ENCODE results near the gene MAP7. TPM values are rescaled to one million over a fixed set of nuclear protein-coding genes. Genes with fewer than 3 reads are reported as not detected.

MAP7 gene
- total and polyA plus RNA-seq, 8 donors, result 15.7 to 22.0 (median 17.3) TPM

DNA sequence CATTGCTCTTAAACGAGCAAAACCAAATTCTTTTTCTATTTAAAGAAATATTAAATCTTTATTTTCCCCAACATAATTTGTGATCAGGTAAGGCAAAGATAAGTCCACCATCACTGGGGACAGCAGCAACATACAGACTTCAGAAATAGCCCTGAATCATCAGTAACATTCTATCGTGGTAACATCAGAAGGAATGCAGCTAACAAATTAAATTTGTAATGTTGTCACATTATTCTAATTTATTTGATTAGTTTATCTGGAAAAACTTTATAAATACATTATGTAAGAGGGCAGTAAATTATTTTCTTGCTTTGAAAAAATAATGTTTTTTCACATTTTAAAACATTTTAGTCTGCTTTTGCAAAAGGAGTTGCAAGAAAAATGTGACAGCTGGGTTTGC lies 206.9 kb downstream of the MAP7 start:
- TF ChIP-seq, protein P1, sequence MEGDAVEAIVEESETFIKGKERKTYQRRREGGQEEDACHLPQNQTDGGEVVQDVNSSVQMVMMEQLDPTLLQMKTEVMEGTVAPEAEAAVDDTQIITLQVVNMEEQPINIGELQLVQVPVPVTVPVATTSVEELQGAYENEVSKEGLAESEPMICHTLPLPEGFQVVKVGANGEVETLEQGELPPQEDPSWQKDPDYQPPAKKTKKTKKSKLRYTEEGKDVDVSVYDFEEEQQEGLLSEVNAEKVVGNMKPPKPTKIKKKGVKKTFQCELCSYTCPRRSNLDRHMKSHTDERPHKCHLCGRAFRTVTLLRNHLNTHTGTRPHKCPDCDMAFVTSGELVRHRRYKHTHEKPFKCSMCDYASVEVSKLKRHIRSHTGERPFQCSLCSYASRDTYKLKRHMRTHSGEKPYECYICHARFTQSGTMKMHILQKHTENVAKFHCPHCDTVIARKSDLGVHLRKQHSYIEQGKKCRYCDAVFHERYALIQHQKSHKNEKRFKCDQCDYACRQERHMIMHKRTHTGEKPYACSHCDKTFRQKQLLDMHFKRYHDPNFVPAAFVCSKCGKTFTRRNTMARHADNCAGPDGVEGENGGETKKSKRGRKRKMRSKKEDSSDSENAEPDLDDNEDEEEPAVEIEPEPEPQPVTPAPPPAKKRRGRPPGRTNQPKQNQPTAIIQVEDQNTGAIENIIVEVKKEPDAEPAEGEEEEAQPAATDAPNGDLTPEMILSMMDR (IDR thresholded peaks at IDR 0.05), result no peak
- no peak for DNase-seq
- ATAC-seq, result no peak

DNA sequence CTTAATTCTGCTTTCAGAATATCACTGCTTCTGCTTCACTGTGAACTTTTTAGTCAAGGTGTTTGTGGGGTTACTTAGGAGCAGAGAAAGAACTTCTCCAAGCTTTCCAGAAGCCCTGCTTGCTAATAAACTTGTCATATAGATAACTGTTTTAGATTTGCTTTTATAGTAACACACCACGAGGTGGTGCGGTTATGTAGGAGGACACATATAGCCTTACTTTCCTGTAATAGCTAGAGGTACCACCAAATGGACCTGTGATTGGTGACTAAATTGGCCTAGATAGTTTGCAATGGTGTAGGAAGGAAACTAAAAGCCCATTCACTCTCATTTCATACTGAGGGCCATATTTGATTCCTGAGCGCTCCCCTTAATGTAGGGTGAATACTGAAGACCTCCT lies 208.3 kb downstream of the MAP7 start:
- ATAC-seq, result no peak
- TF ChIP-seq, protein P1 (IDR thresholded peaks at IDR 0.05), result no peak
- no peaks in the 10 kb centered on the region for H3K9me3 ChIP-seq

More for the DNA sequence above, 206.9 kb downstream of the MAP7 start:
- Histone ChIP-seq H3K27me3 (no peaks in the 10 kb centered on the region), H3K9me3 (no peaks in the 10 kb centered on the region), H3K4me3 (no peak overlapping the region), H3K27ac (no peak overlapping the region), H3K4me1 (peaks cover 0 to 7% of the 10 kb centered on the region in 2 donors), H3K36me3 (peaks cover 0 to 7% of the 10 kb centered on the region in 2 donors)
- intact Hi-C loops (cut with DNase I), result no loop called here

DNA sequence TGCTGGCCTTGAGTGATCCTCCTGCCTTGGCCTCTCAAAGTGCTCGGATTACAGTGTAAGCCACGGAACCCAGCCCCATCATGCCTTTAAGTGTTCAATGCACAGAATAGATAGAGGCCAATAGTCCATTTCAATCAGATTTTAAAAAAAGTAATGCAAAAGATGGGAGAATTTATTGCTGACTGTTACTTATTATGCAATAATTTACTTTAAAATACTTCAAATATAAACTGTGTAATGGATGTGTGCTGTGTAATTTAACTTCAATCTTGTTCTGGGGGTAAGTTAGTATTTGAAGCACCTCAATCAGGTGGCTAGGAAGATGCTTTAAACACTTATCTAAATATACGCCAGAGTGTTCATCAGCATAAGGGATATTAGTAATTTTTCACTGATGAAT lies 208.9 kb downstream of the MAP7 start:
- no peak for DNase-seq
- no peak for ATAC-seq
- TF ChIP-seq, protein P1 (IDR thresholded peaks at IDR 0.05), result no peak
- H3K4me1 ChIP-seq, result no peaks in the 10 kb centered on the region
- H3K27me3 ChIP-seq, result no peaks in the 10 kb centered on the region
- intact Hi-C loops (cut with DNase I), result no loop called here
- no peaks in the 10 kb centered on the region for H3K9me3 ChIP-seq
- H3K27ac ChIP-seq, result no peak overlapping the region
- H3K36me3 ChIP-seq, result peaks cover 0 to 7% of the 10 kb centered on the region in 2 donors
- no peak overlapping the region for H3K4me3 ChIP-seq

More for the DNA sequence above, 208.3 kb downstream of the MAP7 start:
- Histone ChIP-seq H3K4me1 (no peaks in the 10 kb centered on the region), H3K4me3 (no peak overlapping the region), H3K27me3 (no peaks in the 10 kb centered on the region), H3K36me3 (peaks cover 0 to 7% of the 10 kb centered on the region in 2 donors), H3K27ac (no peak overlapping the region)
- intact Hi-C loops (cut with DNase I), result no loop called here
- no peak for DNase-seq

DNA sequence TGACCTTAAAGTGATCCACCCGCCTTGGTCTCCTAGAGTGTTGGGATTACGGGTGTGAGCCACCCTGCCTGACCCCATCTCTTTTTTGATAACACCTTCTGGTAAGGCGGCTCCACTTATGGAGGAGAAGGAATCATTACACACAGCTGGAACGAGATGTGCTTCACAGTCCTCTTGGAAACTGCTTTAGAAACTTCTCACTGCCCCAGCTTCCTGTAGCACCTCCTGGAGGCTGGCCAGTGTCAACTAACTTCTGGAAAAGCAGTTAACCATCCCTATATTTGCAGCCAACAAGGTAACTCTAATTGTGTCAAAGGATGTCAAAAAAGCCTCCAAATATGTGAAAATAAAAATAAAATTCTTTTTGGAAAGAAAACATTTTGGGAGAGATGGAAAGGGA lies 211.7 kb downstream of the MAP7 start:
- DNase-seq (no peak), ATAC-seq (peak; percentile 50)
- no peaks in the 10 kb centered on the region for H3K27me3 ChIP-seq
- no peak overlapping the region for H3K4me3 ChIP-seq
- H3K4me1 ChIP-seq, result no peaks in the 10 kb centered on the region
- TF ChIP-seq, protein P1 (IDR thresholded peaks at IDR 0.05), result no peak
- no peaks in the 10 kb centered on the region for H3K9me3 ChIP-seq
- intact Hi-C loops (cut with DNase I), result no loop called here
- H3K27ac ChIP-seq, result no peak overlapping the region
- no peaks in the 10 kb centered on the region for H3K36me3 ChIP-seq

DNA sequence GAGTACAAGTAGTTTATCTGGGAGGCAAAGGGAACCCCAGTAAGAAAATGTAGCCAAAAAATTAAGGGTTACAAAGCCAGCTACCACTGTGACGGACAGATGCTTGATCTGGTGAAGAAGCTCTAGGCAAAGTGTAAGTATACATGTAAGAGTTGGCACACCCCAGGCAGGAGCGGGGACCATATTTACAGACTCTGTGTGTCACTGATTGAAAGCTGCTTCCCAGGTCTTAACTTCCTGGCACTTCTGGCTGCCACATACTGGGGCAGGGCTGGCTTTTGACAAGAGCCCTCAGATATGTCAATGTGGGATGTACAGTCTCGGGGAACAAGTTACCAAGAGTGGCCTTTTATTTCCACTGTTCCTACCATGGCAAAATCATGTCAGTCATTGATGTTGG lies 212.6 kb downstream of the MAP7 start:
- Histone ChIP-seq H3K36me3 (no peaks in the 10 kb centered on the region), H3K27me3 (no peaks in the 10 kb centered on the region), H3K27ac (no peak overlapping the region), H3K4me3 (no peak overlapping the region), H3K4me1 (no peaks in the 10 kb centered on the region), H3K9me3 (no peaks in the 10 kb centered on the region)
- DNase-seq, result no peak
- TF ChIP-seq, protein P1 (IDR thresholded peaks at IDR 0.05), result no peak
- peak; percentile 62 for ATAC-seq
- intact Hi-C loops (cut with DNase I), result no loop called here
